Stimulated activated CD4-positive, alpha-beta T cell treated with anti-CD3 and anti-CD28 coated beads, TNF-alpha, amount 100 ng/mL, for 4 hours (primary cell): Measurements from ENCODE around the gene OCLN.
"Not testable (repeated sequence)": the region's sequence is repeated elsewhere in the genome, so short reads cannot be mapped to it uniquely, and the experiment has no call there.

Experiments
- DNase-seq, 3 experiments: peaks; one replicate each; pipeline ENCODE4 v3.0.0-alpha.2; 2020; ENCODE audit warnings: low read depth in 3 of 3

OCLN gene

DNA sequence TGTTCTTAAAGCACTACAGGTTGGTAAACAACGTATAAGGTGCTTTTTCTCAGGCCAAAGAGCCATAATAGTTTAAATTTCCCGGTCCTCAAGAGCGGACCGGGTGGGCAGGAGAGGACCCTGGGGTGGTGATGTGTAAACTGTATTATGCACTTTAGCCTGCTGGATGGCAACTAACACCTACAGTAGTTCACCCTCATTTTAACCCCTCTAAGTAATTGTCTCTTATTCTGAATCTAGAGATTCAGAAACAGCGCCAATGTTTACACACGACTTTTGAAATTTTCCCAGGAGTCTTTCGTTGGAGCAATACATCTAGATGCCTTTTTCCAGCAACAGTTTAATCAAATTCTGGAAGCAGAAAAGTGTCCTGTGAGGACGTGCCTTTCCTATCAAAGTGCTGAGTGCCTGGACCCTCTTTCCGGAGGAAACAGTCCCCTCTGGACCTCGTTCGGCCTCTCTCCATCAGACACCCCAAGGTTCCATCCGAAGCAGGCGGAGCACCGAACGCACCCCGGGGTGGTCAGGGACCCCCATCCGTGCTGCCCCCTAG, 676 bp upstream of the OCLN start:
- DNase-seq: no peak

DNA sequence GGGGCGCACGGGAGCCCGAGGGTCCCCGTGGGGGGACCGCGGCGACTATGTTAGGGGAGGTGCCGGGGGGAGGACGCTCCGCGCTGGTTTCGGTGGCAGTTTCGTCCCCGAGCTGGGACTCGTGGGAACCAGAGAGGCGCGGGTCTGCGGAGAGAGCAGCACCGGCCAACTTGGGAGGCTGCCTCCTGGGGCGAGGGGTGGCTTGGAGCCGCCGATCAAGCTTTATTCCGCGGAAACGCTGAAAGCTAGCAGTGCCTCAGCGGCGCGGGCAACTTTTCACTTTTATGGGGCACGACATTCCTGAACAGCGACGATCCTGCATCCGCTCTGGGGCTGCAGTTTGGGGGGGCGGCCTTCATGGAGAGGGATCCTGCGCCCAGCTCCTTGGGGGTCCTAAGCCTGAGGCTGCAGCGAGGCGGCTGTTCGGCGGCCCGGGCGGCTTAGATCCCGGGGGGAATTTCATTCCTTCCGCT, 369 bp downstream of the OCLN start:
- DNase-seq: peak in 1 of 3 experiments; percentile 0

- peak in 1 of 3 experiments; percentile 0 for DNase-seq
Measured at GRCh38 chr5:69493396-69494133, 975 bp downstream of the OCLN start.

GRCh38 chr5:69494452-69494851, 1.9 kb downstream of the OCLN start:
- DNase-seq: no peak

DNA sequence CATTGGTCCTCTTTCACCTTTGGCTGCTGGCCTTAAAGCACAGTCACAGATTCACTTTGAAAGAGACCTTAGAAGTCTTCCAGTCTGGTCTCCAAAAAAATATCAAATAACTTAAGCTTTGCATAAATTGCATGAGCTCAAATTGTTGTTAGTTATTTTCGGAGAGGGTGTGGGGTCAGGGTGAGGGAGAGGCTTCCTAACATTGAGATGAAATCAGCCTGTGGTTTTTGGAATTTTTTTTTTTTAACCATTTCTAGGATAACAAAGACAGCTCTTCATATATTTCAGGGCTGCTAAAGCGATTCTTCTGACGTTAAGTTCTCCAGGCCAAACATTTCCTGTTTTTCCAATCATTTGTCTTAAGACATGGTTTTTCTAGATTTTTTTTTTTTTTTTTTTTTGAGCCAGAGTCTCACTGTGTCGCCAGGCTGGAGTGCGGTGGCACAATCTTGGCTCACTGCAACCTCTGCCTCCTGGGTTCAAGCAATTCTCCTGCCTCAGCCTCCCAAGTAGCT, 4.5 kb downstream of the OCLN start:
- no peak for DNase-seq

DNA sequence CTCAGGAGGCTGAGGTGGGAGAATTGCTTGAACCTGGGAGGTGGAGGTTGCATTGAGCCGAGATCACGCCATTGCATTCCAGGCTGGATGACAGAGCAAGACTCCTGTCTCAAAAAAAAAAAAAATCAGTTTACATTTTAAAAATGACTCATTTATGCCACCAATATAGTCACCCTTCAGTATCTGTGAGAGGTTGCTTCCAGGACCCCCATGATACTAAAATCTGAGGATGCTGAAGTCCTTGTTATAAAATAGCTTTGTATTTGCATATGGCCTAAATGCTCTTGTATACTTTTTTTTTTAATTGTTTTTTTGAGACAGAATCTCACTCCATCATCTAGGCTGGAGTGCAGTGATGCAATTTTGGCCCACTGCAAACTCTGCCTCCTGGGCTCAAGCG, 5.8 kb downstream of the OCLN start:
- no peak for DNase-seq

DNA sequence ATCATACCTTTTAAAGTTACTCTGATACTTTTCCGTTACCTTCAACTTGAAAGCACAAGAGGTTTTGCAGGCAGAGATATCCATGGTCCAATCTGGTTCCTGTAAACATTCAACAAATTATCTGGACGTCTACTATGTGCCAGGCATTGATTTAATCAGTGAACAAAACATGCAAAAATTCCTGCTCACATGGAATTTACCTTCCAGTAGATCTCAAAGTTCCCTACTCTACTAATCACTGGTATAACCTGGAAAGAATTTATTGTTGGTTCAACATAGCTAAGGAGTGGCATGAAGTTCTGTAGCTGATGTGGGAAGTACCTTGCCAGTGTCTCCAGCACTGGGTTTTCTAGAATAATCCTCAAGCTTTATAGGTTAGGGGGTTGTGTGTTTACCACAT, 9.8 kb downstream of the OCLN start:
- DNase-seq: no peak

DNA sequence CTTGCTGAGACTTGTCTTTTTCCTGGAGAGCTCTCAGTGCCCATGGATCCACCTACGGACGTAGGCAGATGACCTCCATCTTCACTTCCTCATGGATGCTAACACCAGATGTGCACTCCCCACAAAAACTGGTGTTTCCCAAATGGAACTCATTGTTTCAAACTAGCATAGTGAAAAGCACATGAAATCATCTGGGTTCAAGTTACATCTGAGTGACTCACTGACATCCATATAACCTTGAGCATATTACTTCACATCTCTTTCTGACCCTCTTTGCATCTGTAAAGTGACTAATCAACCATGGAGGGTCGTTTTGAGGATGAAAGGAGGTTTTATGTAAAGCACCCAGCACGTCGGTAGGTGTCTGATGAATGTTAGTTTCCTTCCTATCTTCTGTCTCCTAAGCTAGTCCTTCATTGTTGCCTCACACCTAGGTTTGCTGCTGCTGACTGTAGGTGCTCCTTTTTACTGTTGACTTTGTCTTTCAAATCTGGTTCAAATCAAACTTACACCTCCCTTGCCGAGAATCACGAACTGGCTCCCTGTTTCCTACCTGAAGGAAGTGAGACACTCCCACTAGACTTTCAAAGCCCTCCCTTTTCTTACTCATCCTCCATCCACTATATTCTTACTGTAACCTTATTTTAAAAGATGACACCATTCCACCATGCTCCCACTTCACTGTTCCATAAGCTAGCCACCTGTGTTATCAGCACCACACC, 10.3 kb downstream of the OCLN start:
- DNase-seq: no peak

GRCh38 chr5:69504036-69504435, 11.4 kb downstream of the OCLN start:
- DNase-seq: no peak

GRCh38 chr5:69505306-69505705, 12.7 kb downstream of the OCLN start:
- DNase-seq: no peak

DNA sequence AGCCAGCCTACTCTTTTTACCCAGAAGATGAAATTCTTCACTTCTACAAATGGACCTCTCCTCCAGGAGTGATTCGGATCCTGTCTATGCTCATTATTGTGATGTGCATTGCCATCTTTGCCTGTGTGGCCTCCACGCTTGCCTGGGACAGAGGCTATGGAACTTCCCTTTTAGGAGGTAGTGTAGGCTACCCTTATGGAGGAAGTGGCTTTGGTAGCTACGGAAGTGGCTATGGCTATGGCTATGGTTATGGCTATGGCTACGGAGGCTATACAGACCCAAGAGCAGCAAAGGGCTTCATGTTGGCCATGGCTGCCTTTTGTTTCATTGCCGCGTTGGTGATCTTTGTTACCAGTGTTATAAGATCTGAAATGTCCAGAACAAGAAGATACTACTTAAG, 16.6 kb downstream of the OCLN start:
- no peak for DNase-seq

DNA sequence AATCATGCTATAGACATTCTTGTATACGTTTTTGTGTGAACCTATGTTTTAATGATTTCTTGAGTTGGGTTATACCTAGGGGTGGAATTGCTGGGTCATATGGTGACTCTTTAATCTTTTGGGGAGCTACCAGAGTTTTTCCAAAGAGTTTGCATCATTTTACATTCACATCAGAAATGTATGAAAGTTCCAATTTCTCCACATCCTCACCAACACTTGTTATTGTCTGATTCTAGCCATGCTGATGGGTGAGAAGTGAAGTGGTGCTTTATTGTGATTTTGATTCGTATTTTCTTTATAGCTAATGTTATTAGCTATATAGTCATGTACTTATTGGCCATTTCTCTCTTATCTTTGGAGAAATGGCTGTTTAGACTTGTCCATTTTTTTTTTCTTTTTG, 18.1 kb downstream of the OCLN start:
- no peak for DNase-seq

GRCh38 chr5:69512740-69513260, 20.2 kb downstream of the OCLN start:
- no peak for DNase-seq

DNA sequence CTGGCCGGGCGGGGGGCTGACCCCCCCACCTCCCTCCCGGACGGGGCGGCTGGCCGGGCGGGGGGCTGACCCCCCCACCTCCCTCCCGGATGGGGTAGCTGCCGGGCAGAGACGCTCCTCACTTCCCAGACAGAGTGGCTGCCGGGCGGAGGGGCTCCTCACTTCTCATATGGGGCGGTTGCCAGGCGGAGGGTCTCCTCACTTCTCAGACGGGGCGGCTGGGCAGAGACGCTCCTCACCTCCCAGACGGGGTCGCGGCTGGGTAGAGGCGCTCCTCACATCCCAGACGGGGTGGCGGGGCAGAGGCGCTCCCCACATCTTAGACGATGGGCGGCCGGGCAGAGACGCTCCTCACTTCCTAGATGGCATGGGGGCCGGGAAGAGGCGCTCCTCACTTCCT, 23.0 kb downstream of the OCLN start:
- DNase-seq: not testable (repeated sequence)

GRCh38 chr5:69516769-69517168, 24.2 kb downstream of the OCLN start:
- no peak for DNase-seq

DNA sequence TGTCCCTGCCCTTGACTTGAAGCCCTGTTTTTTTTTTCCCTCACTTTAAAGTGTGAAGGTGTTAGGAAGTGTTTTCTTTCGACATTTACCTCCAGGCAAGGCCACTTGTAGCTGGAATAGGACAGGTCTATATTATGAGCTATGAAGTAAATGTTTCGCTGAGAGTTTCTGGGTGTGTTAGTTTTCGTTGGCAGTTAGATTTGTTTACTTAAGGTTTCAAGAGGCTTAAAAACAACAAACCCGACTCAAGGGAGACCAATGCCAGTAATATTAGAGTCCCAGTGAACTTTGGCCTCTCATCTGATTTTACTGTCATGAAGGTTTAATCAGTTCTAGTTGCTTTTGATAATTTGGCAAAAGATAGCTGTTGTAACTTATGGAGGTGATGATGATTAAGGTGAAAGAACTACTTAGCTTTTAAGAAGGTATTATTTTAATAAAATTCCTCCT, 25.2 kb downstream of the OCLN start:
- no peak for DNase-seq

GRCh38 chr5:69519285-69519684, 26.7 kb downstream of the OCLN start:
- DNase-seq: no peak

DNA sequence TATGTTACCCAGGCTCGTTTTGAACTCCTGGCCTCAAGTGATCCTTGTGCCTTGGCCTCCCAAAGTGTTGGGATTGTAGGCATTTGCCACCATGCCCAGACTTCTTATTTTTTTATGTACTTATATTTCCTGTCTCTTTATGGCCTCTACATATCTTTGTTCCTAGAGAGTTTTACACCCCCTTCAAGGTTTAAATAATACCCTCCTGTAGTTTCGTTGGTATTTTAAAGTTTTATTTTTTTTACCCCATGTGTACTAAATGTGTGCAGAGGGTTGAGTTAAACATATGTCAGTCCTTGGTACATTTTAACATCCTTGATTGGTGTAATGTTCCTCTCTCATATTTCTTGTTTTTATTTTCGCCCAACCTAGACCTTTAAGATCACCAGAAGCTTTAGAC, 29.4 kb downstream of the OCLN start:
- DNase-seq: no peak

DNA sequence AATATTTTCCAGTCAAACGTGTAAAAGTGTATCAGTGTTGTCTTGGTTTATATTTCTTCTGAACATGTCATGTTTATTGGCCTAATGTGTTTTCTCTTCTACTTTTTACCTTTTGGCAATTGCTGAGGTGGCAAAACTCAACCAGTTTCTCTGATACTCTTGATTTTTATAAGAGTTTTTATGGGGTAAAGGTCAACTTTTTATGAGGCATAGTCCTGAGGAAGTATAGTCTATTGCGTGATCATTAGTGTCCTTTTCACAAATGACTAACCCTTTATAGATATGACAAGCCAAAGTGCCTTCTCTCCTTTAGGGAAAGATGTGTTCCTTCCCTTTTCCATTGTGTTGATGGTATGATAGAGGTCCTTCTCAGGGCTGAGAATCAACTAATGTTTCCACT, 32.9 kb downstream of the OCLN start:
- no peak for DNase-seq

GRCh38 chr5:69526660-69527059, 34.1 kb downstream of the OCLN start:
- DNase-seq: no peak

GRCh38 chr5:69527128-69527770, 34.7 kb downstream of the OCLN start:
- no peak for DNase-seq

- no peak for DNase-seq
Measured at GRCh38 chr5:69528035-69528434, 35.4 kb downstream of the OCLN start.
